HEK293T (cell line): Measurements from ENCODE around the gene TLR2.

ENCODE experiments used
- ARNT ChIP-seq: fragments of 450-650 bp; IDR thresholded peaks from 2 replicates; pipeline ENCODE4 v1.6.1; 2017; ENCODE audit warnings: mild to moderate bottlenecking
- BHLHE40 ChIP-seq: fragments of 450-650 bp; IDR thresholded peaks from 2 replicates; pipeline ENCODE4 v1.6.1; 2016; ENCODE audit warnings: mild to moderate bottlenecking, moderate library complexity, borderline replicate concordance
- ELF4 ChIP-seq: fragments of 450-650 bp; IDR thresholded peaks from 2 replicates; pipeline ENCODE4 v1.6.1; 2017; ENCODE audit warnings: antibody characterized with exemption
- FOXA1 ChIP-seq: fragments of 450-650 bp; IDR thresholded peaks from 2 replicates; pipeline ENCODE4 v1.6.1; 2016; ENCODE audit warnings: mild to moderate bottlenecking
- FOXK2 ChIP-seq: fragments of 450-650 bp; IDR thresholded peaks from 2 replicates; pipeline ENCODE4 v1.6.1; 2016; ENCODE audit warnings: mild to moderate bottlenecking
- HDGF ChIP-seq: fragments of 450-650 bp; IDR thresholded peaks from 2 replicates; pipeline ENCODE4 v1.6.1; 2017; ENCODE audit warnings: antibody characterized with exemption, borderline replicate concordance
- PKNOX1 ChIP-seq: fragments of 450-650 bp; IDR thresholded peaks from 2 replicates; pipeline ENCODE4 v1.6.1; 2016
- SP1 ChIP-seq: fragments of 450-650 bp; IDR thresholded peaks from 2 replicates; pipeline ENCODE4 v1.6.1; 2017
- SUZ12 ChIP-seq: fragments of 450-650 bp; IDR thresholded peaks from 2 replicates; pipeline ENCODE4 v1.6.1; 2016; ENCODE audit warnings: mild to moderate bottlenecking
- TARDBP ChIP-seq: fragments of 450-650 bp; IDR thresholded peaks from 2 replicates; pipeline ENCODE4 v1.6.1; 2016

- TF ChIP-seq ARNT (no peak), BHLHE40 (no peak), FOXA1 (no peak), SUZ12 (no peak), SP1 (no peak), FOXK2 (no peak), ELF4 (no peak), HDGF (no peak), PKNOX1 (no peak), TARDBP (no peak)
These were observed 49.2 kb upstream of the TLR2 start for GRCh38 chr4:153634738-153635353.
